HG03469 (cell line): ENCODE data around the gene SUGCT.
"Not testable (repeated sequence)": the region's sequence is repeated elsewhere in the genome, so short reads cannot be mapped to it uniquely, and the experiment has no call there.

Source experiments
- ATAC-seq: cut with Tn5 transposase; IDR thresholded peaks from one replicate; pipeline ENCODE4 v1.9.1; 2021; ENCODE audit warnings: mild to moderate bottlenecking, moderate library complexity, moderate number of reproducible peaks; ENCODE audit not compliant: unreplicated experiment

SUGCT gene

GRCh38 chr7:40199076-40199802, 64.4 kb downstream of the SUGCT start:
- ATAC-seq, result no peak

GRCh38 chr7:40200791-40201190, 66.0 kb downstream of the SUGCT start:
- no peak for ATAC-seq

- no peak for ATAC-seq
Measured at GRCh38 chr7:40202851-40203250, 68.0 kb downstream of the SUGCT start.

GRCh38 chr7:40204581-40204980, 69.8 kb downstream of the SUGCT start:
- ATAC-seq, result no peak

GRCh38 chr7:40205992-40206391, 71.2 kb downstream of the SUGCT start:
- ATAC-seq, result no peak

- no peak for ATAC-seq
Measured at GRCh38 chr7:40211276-40212003, 76.6 kb downstream of the SUGCT start.

- ATAC-seq, result no peak
Measured at GRCh38 chr7:40213291-40213690, 78.5 kb downstream of the SUGCT start.

GRCh38 chr7:40213856-40214255, 79.1 kb downstream of the SUGCT start:
- no peak for ATAC-seq

- ATAC-seq, result not testable (repeated sequence)
Measured at GRCh38 chr7:40218612-40219011, 83.8 kb downstream of the SUGCT start.

GRCh38 chr7:40219917-40220316, 85.1 kb downstream of the SUGCT start:
- ATAC-seq, result no peak

- ATAC-seq, result no peak
Measured at GRCh38 chr7:40220421-40220911, 85.7 kb downstream of the SUGCT start.

- ATAC-seq, result no peak
Measured at GRCh38 chr7:40221836-40222235, 87.0 kb downstream of the SUGCT start.

- ATAC-seq, result no peak
Measured at GRCh38 chr7:40223451-40224127, 88.8 kb downstream of the SUGCT start.

- ATAC-seq, result no peak
Measured at GRCh38 chr7:40230101-40230500, 95.3 kb downstream of the SUGCT start.

- ATAC-seq, result no peak
Measured at GRCh38 chr7:40231796-40232195, 97.0 kb downstream of the SUGCT start.

- peak; percentile 54 for ATAC-seq
Measured at GRCh38 chr7:40232242-40232893, 97.6 kb downstream of the SUGCT start.

GRCh38 chr7:40234046-40234445, 99.2 kb downstream of the SUGCT start:
- no peak for ATAC-seq

GRCh38 chr7:40234666-40235065, 99.9 kb downstream of the SUGCT start:
- no peak for ATAC-seq

- ATAC-seq, result no peak
Measured at GRCh38 chr7:40237731-40238130, 102.9 kb downstream of the SUGCT start.

GRCh38 chr7:40239755-40240303, 105.0 kb downstream of the SUGCT start:
- no peak for ATAC-seq

- no peak for ATAC-seq
Measured at GRCh38 chr7:40243076-40243475, 108.3 kb downstream of the SUGCT start.
